Neural progenitor cell (in vitro differentiated cells): ENCODE results near the gene FBLIM1.

Experiments used
- CTCF ChIP-seq: fragments of 200-600 bp; sonication (generic); IDR thresholded peaks from 2 replicates; pipeline ENCODE4 v1.5.1; 2017; ENCODE audit warnings: antibody characterized with exemption, mild to moderate bottlenecking
- EZH2 ChIP-seq: fragments of 200-600 bp; sonication (generic); IDR thresholded peaks from 2 replicates; pipeline ENCODE4 v1.6.1; 2017; ENCODE audit warnings: antibody characterized with exemption, mild to moderate bottlenecking, moderate library complexity

- TF ChIP-seq CTCF, result no peak
- TF ChIP-seq EZH2, result no peak
Observed at GRCh38 chr1:15833069-15833679, 74.6 kb downstream of the FBLIM1 start.
